ENCODE measurements around the gene IHH.

DNA sequence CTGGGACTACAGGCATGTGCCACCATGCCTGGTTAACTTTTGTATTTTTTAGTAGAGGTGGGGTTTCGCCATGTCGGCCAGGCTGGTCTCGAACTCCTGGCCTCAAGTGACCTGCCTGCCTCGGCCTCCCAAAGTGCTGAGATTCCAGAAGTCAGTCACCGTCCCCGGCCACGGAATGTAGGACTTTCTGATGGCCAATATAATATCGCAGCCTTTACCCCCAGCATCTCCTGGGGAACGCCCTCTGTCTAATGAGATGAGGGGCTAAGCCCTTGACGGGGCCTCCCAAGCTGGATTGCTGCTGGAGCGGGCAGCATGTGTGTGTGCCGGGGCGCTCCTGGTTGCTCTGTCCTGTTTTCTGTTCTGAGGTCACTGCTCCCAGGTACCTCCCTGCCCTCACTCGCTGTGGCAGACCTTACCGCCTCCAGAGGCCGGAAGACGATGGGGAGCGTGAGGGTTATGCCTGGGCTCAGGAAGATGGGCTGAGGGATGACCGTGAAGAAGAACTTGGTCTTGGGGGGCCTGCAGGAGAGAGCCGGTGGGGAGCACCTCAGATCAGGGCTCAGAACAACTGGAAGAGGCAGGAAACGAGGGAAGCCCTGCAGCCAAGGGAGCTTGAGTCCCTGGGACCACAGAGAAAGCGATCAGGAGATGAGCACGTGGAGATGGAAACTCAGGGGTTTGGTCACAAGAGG lies 28.5 kb downstream of the IHH start:
- TF ChIP-seq, protein P1, sequence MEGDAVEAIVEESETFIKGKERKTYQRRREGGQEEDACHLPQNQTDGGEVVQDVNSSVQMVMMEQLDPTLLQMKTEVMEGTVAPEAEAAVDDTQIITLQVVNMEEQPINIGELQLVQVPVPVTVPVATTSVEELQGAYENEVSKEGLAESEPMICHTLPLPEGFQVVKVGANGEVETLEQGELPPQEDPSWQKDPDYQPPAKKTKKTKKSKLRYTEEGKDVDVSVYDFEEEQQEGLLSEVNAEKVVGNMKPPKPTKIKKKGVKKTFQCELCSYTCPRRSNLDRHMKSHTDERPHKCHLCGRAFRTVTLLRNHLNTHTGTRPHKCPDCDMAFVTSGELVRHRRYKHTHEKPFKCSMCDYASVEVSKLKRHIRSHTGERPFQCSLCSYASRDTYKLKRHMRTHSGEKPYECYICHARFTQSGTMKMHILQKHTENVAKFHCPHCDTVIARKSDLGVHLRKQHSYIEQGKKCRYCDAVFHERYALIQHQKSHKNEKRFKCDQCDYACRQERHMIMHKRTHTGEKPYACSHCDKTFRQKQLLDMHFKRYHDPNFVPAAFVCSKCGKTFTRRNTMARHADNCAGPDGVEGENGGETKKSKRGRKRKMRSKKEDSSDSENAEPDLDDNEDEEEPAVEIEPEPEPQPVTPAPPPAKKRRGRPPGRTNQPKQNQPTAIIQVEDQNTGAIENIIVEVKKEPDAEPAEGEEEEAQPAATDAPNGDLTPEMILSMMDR (IDR thresholded peaks at IDR 0.05): no peak
- no peak for TF ChIP-seq ZFX (IDR thresholded peaks at IDR 0.05; ENCODE audit: borderline replicate concordance)

Data from 22Rv1 (cell line).